Ovary (tissue), 9 donors: ENCODE data around the gene EPRS1. TPM values are rescaled to one million over a fixed set of nuclear protein-coding genes. Genes with fewer than 3 reads are reported as not detected.

Experiments used
- DNase-seq, 5 donors: peaks; one replicate each; pipeline ENCODE4 v3.0.0-alpha.2; 2019 to 2020
- H3K27ac ChIP-seq, 2 donors: fragments of 200-600 bp; one replicate each; pipeline versions ENCODE4 v1.5.1 to v1.8.0; 2019 to 2022
- H3K27me3 ChIP-seq: fragments of 200-600 bp; one replicate; pipeline ENCODE4 v1.8.0; 2022
- H3K36me3 ChIP-seq: fragments of 200-600 bp; sonication (generic); one replicate; pipeline ENCODE4 v1.5.1; 2019
- H3K4me1 ChIP-seq: one replicate; pipeline ENCODE4 v1.8.1; 2013; ENCODE audit warnings: mild to moderate bottlenecking, moderate library complexity; ENCODE audit not compliant: insufficient read depth
- H3K4me3 ChIP-seq: fragments of 200-600 bp; sonication (generic); one replicate; pipeline ENCODE4 v1.5.1; 2017
- H3K9me3 ChIP-seq, 2 donors: fragments of 200-600 bp in 1 of 2; sonication (generic) in 1 of 2; one replicate each; pipeline versions ENCODE4 v1.5.1 to v1.8.1; 2013 to 2019; ENCODE audit warnings: mild to moderate bottlenecking in 1 of 2, moderate library complexity in 1 of 2
- CTCF ChIP-seq, 3 donors: fragments of 450-650 bp in 2 of 3; fragments of 200-600 bp in 1 of 3; IDR thresholded peaks; one replicate each; pipeline versions ENCODE4 v1.5.1 to v1.8.0; 2016 to 2022; ENCODE audit warnings: antibody characterized with exemption in 3 of 3, mild to moderate bottlenecking in 1 of 3
- EP300 ChIP-seq: sonication (generic); formaldehyde crosslinking; IDR thresholded peaks from one replicate; pipeline ENCODE4 v1.6.1; 2017; ENCODE audit warnings: antibody characterized with exemption
- POLR2A ChIP-seq: fragments of 450-650 bp; IDR thresholded peaks from one replicate; pipeline ENCODE4 v1.6.1; 2017; ENCODE audit warnings: antibody characterized with exemption, mild to moderate bottlenecking, moderate library complexity
- WGBS, 3 donors: extraction: QIAGEN DNeasy Blood & Tissue Kit in 1 of 3; methylation state at CpG; one replicate each; pipeline versions ENCODE4 v1.1.5 to v1.1.7; 2013 to 2017; 5-methylcytosine and 5-hydroxymethylcytosine counted together
- intact Hi-C, 4 donors: fragments of 100-400 bp; cut with DNase I; formaldehyde crosslinking; loops; one replicate each; pipeline versions ENCODE4 v1.11.0 to v1.15.1; 2022 to 2023
- polyA plus RNA-seq, 2 donors: library from polyadenylated mRNA; stranded (reverse); fragments of 200-250 nt in 1 of 2; fragments of 350-450 nt in 1 of 2; fragmentation: Illumina TruSeq in 1 of 2; extraction: RNeasy Lipid Tissue Mini Kit (QIAGEN cat#74804) in 1 of 2; gene quantifications; one replicate each; pipeline ENCODE4 v1.2.3, GENCODE V29; 2013 to 2014
- total RNA-seq, 7 donors: library from RNA; depleted of rRNA in 2 of 7; stranded (reverse); fragments of >200 nt in 2 of 7; fragmentation: NEBNext Ultra II Directional in 3 of 7; extraction: Animal tissue kit (Norgen Biotek cat#: 25700) in 3 of 7; gene quantifications; one replicate each; pipeline versions ENCODE4 v1.1.0 to v1.2.4, GENCODE V29; 2016 to 2023
- donor health status: DM: no; HTN: no; CAD: no; lungs with moderate emphysema.
- donor health status: DM: no; HTN: no; CAD: no.
- donor health status: Bipolar disorder and iron deficiency.
- donor health status: DM: yes; HTN: yes; CAD: no.
- donor health status: DM: no; HTN: no; CAD: no.
- donor health status: DM: yes; HTN: yes; CAD: no.

EPRS1 gene
- total and polyA plus RNA-seq, 9 donors, result 27.8 to 135 (median 65.4) TPM

- intact Hi-C loops, result no loop called here
Measured at GRCh38 chr1:220076861-220077762, 30.8 kb upstream of the EPRS1 start.

GRCh38 chr1:220067269-220068204 is 21.2 kb upstream of the EPRS1 start:
- no peaks in the 10 kb centered on the region for H3K27me3 ChIP-seq
- intact Hi-C loops, result no loop called here
- no peak for DNase-seq
- H3K27ac ChIP-seq, result no peak overlapping the region
- TF ChIP-seq EP300 (no peak), CTCF (IDR thresholded peaks at IDR 0.05) (no peak), POLR2A (no peak)
- H3K4me3 ChIP-seq, result no peak overlapping the region
- no peaks in the 10 kb centered on the region for H3K9me3 ChIP-seq
- WGBS, 3 donors, result 93 to 97% (median 97%) methylated on average over 3 of the region's 3 CpGs
- H3K36me3 ChIP-seq, result no peaks in the 10 kb centered on the region
- H3K4me1 ChIP-seq, result no peaks in the 10 kb centered on the region

More at GRCh38 chr1:220076861-220077762, 30.8 kb upstream of the EPRS1 start:
- TF ChIP-seq EP300 (no peak), POLR2A (no peak), CTCF (IDR thresholded peaks at IDR 0.05) (no peak)
- no peaks in the 10 kb centered on the region for H3K36me3 ChIP-seq
- DNase-seq, result no peak
- no peaks in the 10 kb centered on the region for H3K27me3 ChIP-seq
- H3K9me3 ChIP-seq, result no peaks in the 10 kb centered on the region
- H3K4me1 ChIP-seq, result no peaks in the 10 kb centered on the region
- H3K27ac ChIP-seq, result no peak overlapping the region
- H3K4me3 ChIP-seq, result no peak overlapping the region
- 90 to 91% (median 91%) methylated on average over 4 of the region's 4 CpGs for WGBS, 3 donors

GRCh38 chr1:220062629-220063028 is 16.3 kb upstream of the EPRS1 start:
- Histone ChIP-seq H3K27ac (no peak overlapping the region), H3K4me1 (no peaks in the 10 kb centered on the region), H3K9me3 (no peaks in the 10 kb centered on the region), H3K27me3 (no peaks in the 10 kb centered on the region), H3K36me3 (no peaks in the 10 kb centered on the region), H3K4me3 (no peak overlapping the region)
- 96 to 99% (median 97%) methylated on average over 6 of the region's 6 CpGs for WGBS, 3 donors
- intact Hi-C loops, result no loop called here
- DNase-seq, result no peak
- no peak for TF ChIP-seq EP300
- TF ChIP-seq POLR2A, result no peak
- TF ChIP-seq CTCF (IDR thresholded peaks at IDR 0.05), result no peak

GRCh38 chr1:220060876-220061275 is 14.6 kb upstream of the EPRS1 start:
- DNase-seq, result no peak
- Histone ChIP-seq H3K9me3 (no peaks in the 10 kb centered on the region), H3K36me3 (no peaks in the 10 kb centered on the region), H3K27ac (no peak overlapping the region), H3K4me1 (no peaks in the 10 kb centered on the region), H3K27me3 (no peaks in the 10 kb centered on the region), H3K4me3 (no peak overlapping the region)
- 93 to 98% (median 96%) methylated on average over 3 of the region's 3 CpGs for WGBS, 3 donors
- intact Hi-C loops, result no loop called here
- TF ChIP-seq CTCF (IDR thresholded peaks at IDR 0.05), result no peak
- TF ChIP-seq EP300, result no peak
- TF ChIP-seq POLR2A, result no peak
